Neural crest cell (in vitro differentiated cells): Measurements from ENCODE around the gene ARG2. TPM values are rescaled to one million over a fixed set of nuclear protein-coding genes. Genes with fewer than 3 reads are reported as not detected.

Source experiments
- DNase-seq: peaks from one replicate; pipeline ENCODE4 v3.0.0; 2021; ENCODE audit warnings: low read depth, mixed read lengths, low spot score
- H3K27ac Mint-ChIP-seq: one replicate; pipeline ENCODE4 v1.8.0; 2021; ENCODE audit warnings: mild to moderate bottlenecking, mixed read lengths; ENCODE audit not compliant: unreplicated experiment
- H3K27me3 Mint-ChIP-seq: 2 replicates; pipeline ENCODE4 v1.8.0; 2021; ENCODE audit warnings: low read depth, mild to moderate bottlenecking, mixed read lengths
- H3K36me3 Mint-ChIP-seq: 2 replicates; pipeline ENCODE4 v1.8.0; 2021; ENCODE audit warnings: low read depth, mild to moderate bottlenecking, mixed read lengths
- H3K4me1 Mint-ChIP-seq: 2 replicates; pipeline ENCODE4 v1.8.0; 2021; ENCODE audit warnings: mixed read lengths
- H3K4me3 Mint-ChIP-seq: one replicate; pipeline ENCODE4 v1.8.0; 2021; ENCODE audit warnings: mild to moderate bottlenecking, mixed read lengths
- H3K9me3 Mint-ChIP-seq: 2 replicates; pipeline ENCODE4 v1.8.0; 2021; ENCODE audit warnings: mixed read lengths
- CTCF ChIP-seq: fragments of 200-600 bp; sonication (generic); conservative IDR thresholded peaks from 2 replicates; pipeline ENCODE4 v1.5.0; 2021; ENCODE audit warnings: antibody characterized with exemption, mild to moderate bottlenecking
- total RNA-seq: library from RNA; stranded (reverse); gene quantifications from 2 replicates; pipeline ENCODE4 v1.2.1, GENCODE V29; 2021

Gene ARG2
- total RNA-seq, 1 donor from 2014 or later = 22.2 TPM

- H3K36me3 Mint-ChIP-seq = no peaks in the 10 kb centered on the region
- no peaks in the 10 kb centered on the region for H3K27me3 Mint-ChIP-seq
- peak overlapping the region; percentile 17 for H3K4me3 Mint-ChIP-seq
- TF ChIP-seq CTCF = no peak
- H3K4me1 Mint-ChIP-seq = peaks cover 17% of the 10 kb centered on the region
- no peak for DNase-seq
- no peak overlapping the region for H3K27ac Mint-ChIP-seq
- H3K9me3 Mint-ChIP-seq = peaks cover 3% of the 10 kb centered on the region
Observed at GRCh38 chr14:67602995-67603545, 16.6 kb upstream of the ARG2 start.

- Mint-ChIP-seq H3K4me3 (no peak overlapping the region), H3K36me3 (no peaks in the 10 kb centered on the region), H3K4me1 (no peaks in the 10 kb centered on the region), H3K9me3 (no peaks in the 10 kb centered on the region), H3K27ac (no peak overlapping the region), H3K27me3 (no peaks in the 10 kb centered on the region)
- TF ChIP-seq CTCF = no peak
- no peak for DNase-seq
Observed at GRCh38 chr14:67607646-67608045, 12.1 kb upstream of the ARG2 start.

GRCh38 chr14:67609642-67610310 lies 9.9 kb upstream of the ARG2 start:
- no peak for TF ChIP-seq CTCF
- H3K4me1 Mint-ChIP-seq = no peaks in the 10 kb centered on the region
- no peak overlapping the region for H3K4me3 Mint-ChIP-seq
- H3K36me3 Mint-ChIP-seq = no peaks in the 10 kb centered on the region
- no peak for DNase-seq
- no peaks in the 10 kb centered on the region for H3K9me3 Mint-ChIP-seq
- H3K27me3 Mint-ChIP-seq = peaks cover 4% of the 10 kb centered on the region
- no peak overlapping the region for H3K27ac Mint-ChIP-seq

- Mint-ChIP-seq H3K4me1 (no peaks in the 10 kb centered on the region), H3K9me3 (no peaks in the 10 kb centered on the region), H3K27ac (no peak overlapping the region), H3K36me3 (no peaks in the 10 kb centered on the region), H3K4me3 (no peak overlapping the region), H3K27me3 (peaks cover 7% of the 10 kb centered on the region)
- DNase-seq = no peak
- TF ChIP-seq CTCF = no peak
Observed at GRCh38 chr14:67610491-67610890, 9.2 kb upstream of the ARG2 start.

- Mint-ChIP-seq H3K4me3 (peak overlapping the region; percentile 94), H3K27ac (no peak overlapping the region), H3K36me3 (no peaks in the 10 kb centered on the region), H3K4me1 (peaks cover 39% of the 10 kb centered on the region), H3K9me3 (no peaks in the 10 kb centered on the region), H3K27me3 (peaks cover 9% of the 10 kb centered on the region)
- TF ChIP-seq CTCF = peak; percentile 77
- DNase-seq = no peak
Observed at GRCh38 chr14:67618617-67619063, 1.1 kb upstream of the ARG2 start.
